Uterus (tissue), 4 donors: Measurements from ENCODE around the gene TBC1D32. TPM values are rescaled to one million over a fixed set of nuclear protein-coding genes. Genes with fewer than 3 reads are reported as not detected.

Source experiments
- DNase-seq, 2 donors: peaks; one replicate each; pipeline ENCODE4 v3.0.0-alpha.2; 2019 to 2020
- H3K27ac ChIP-seq, 2 donors: fragments of 200-600 bp; sonication (generic); 1 replicate in 1 of 2; 2 replicates in 1 of 2; pipeline ENCODE4 v1.5.1; 2016 to 2018
- H3K27me3 ChIP-seq, 2 donors: fragments of 200-600 bp; sonication (generic); one replicate each; pipeline ENCODE4 v1.5.1; 2018 to 2019; ENCODE audit warnings: control low read depth in 1 of 2
- H3K36me3 ChIP-seq, 2 donors: fragments of 200-600 bp; sonication (generic); one replicate each; pipeline ENCODE4 v1.5.1; 2019; ENCODE audit warnings: control low read depth in 1 of 2
- H3K4me1 ChIP-seq, 2 donors: fragments of 200-600 bp; sonication (generic); one replicate each; pipeline ENCODE4 v1.5.1; 2018 to 2019; ENCODE audit warnings: control low read depth in 1 of 2
- H3K4me3 ChIP-seq, 2 donors: fragments of 200-600 bp; sonication (generic); 1 replicate in 1 of 2; 2 replicates in 1 of 2; pipeline ENCODE4 v1.5.1; 2018 to 2019; ENCODE audit warnings: mild to moderate bottlenecking in 1 of 2
- H3K9me3 ChIP-seq, 2 donors: fragments of 200-600 bp; sonication (generic); one replicate each; pipeline ENCODE4 v1.5.1; 2019; ENCODE audit warnings: control low read depth in 1 of 2
- CTCF ChIP-seq, 4 experiments: fragments of 200-600 bp in 2 of 4; fragments of 450-650 bp in 2 of 4; sonication (generic) in 2 of 4; IDR thresholded peaks; one replicate each; pipeline ENCODE4 v1.5.1; 2016 to 2019; ENCODE audit warnings: antibody characterized with exemption in 4 of 4, mild to moderate bottlenecking in 2 of 4, moderate library complexity in 1 of 4
- POLR2A ChIP-seq, 2 donors: fragments of 450-650 bp; IDR thresholded peaks; one replicate each; pipeline ENCODE4 v1.6.1; 2016; ENCODE audit warnings: antibody characterized with exemption in 2 of 2, mild to moderate bottlenecking in 1 of 2, moderate library complexity in 1 of 2
- intact Hi-C: fragments of 100-400 bp; cut with DNase I; formaldehyde crosslinking; loops from one replicate; pipeline ENCODE4 v1.15.1; 2023; ENCODE audit warnings: low total_unique reads
- total RNA-seq, 4 donors: library from RNA; depleted of rRNA in 3 of 4; stranded (reverse); fragments of >200 nt in 3 of 4; gene quantifications; one replicate each; pipeline versions ENCODE4 v1.1.0 to v1.2.4, GENCODE V29; 2014 to 2023
- donor health status: DM: yes; HTN: yes; CAD: no.

Gene TBC1D32
- total RNA-seq, 4 donors from 2014 or later = 2.1 to 73.0 (median 10.1) TPM

GRCh38 chr6:121349596-121349995, 15.3 kb upstream of the TBC1D32 start:
- DNase-seq = no peak
- H3K4me1 ChIP-seq = no peaks in the 10 kb centered on the region
- intact Hi-C loops = no loop called here
- H3K27ac ChIP-seq = no peak overlapping the region
- no peak overlapping the region for H3K4me3 ChIP-seq
- no peaks in the 10 kb centered on the region for H3K9me3 ChIP-seq
- no peaks in the 10 kb centered on the region for H3K36me3 ChIP-seq
- H3K27me3 ChIP-seq = no peaks in the 10 kb centered on the region
- TF ChIP-seq POLR2A (IDR thresholded peaks at IDR 0.05) (no peak), CTCF (IDR thresholded peaks at IDR 0.05) (no peak)

GRCh38 chr6:121347484-121347883, 13.2 kb upstream of the TBC1D32 start:
- no peak for DNase-seq
- TF ChIP-seq POLR2A (IDR thresholded peaks at IDR 0.05) (no peak), CTCF (IDR thresholded peaks at IDR 0.05) (no peak)

GRCh38 chr6:121344539-121344938, 10.3 kb upstream of the TBC1D32 start:
- TF ChIP-seq CTCF (IDR thresholded peaks at IDR 0.05) = no peak
- no peaks in the 10 kb centered on the region for H3K4me1 ChIP-seq
- H3K27ac ChIP-seq = no peak overlapping the region
- intact Hi-C loops = no loop called here
- no peak for DNase-seq
- no peaks in the 10 kb centered on the region for H3K36me3 ChIP-seq
- no peak overlapping the region for H3K4me3 ChIP-seq
- no peaks in the 10 kb centered on the region for H3K27me3 ChIP-seq
- no peaks in the 10 kb centered on the region for H3K9me3 ChIP-seq

More at GRCh38 chr6:121347484-121347883, 13.2 kb upstream of the TBC1D32 start:
- Histone ChIP-seq H3K27ac (no peak overlapping the region), H3K4me1 (no peaks in the 10 kb centered on the region), H3K36me3 (no peaks in the 10 kb centered on the region), H3K9me3 (no peaks in the 10 kb centered on the region), H3K27me3 (no peaks in the 10 kb centered on the region), H3K4me3 (no peak overlapping the region)
- intact Hi-C loops = no loop called here

GRCh38 chr6:121339639-121340226, 5.5 kb upstream of the TBC1D32 start:
- TF ChIP-seq CTCF (IDR thresholded peaks at IDR 0.05) (no peak), POLR2A (IDR thresholded peaks at IDR 0.05) (no peak)
- H3K9me3 ChIP-seq = no peaks in the 10 kb centered on the region
- H3K27me3 ChIP-seq = no peaks in the 10 kb centered on the region
- no peak overlapping the region for H3K4me3 ChIP-seq
- DNase-seq = no peak
- no peak overlapping the region for H3K27ac ChIP-seq
- intact Hi-C loops = no loop called here
- H3K4me1 ChIP-seq = no peaks in the 10 kb centered on the region
- no peaks in the 10 kb centered on the region for H3K36me3 ChIP-seq

GRCh38 chr6:121338956-121339355, 4.7 kb upstream of the TBC1D32 start:
- intact Hi-C loops = no loop called here
- Histone ChIP-seq H3K9me3 (no peaks in the 10 kb centered on the region), H3K36me3 (no peaks in the 10 kb centered on the region), H3K4me1 (no peaks in the 10 kb centered on the region), H3K27me3 (no peaks in the 10 kb centered on the region), H3K4me3 (no peak overlapping the region), H3K27ac (no peak overlapping the region)
- no peak for TF ChIP-seq POLR2A (IDR thresholded peaks at IDR 0.05)
- TF ChIP-seq CTCF (IDR thresholded peaks at IDR 0.05) = no peak
- DNase-seq = no peak
